Measurements from ENCODE around the gene DIAPH2.

DNA sequence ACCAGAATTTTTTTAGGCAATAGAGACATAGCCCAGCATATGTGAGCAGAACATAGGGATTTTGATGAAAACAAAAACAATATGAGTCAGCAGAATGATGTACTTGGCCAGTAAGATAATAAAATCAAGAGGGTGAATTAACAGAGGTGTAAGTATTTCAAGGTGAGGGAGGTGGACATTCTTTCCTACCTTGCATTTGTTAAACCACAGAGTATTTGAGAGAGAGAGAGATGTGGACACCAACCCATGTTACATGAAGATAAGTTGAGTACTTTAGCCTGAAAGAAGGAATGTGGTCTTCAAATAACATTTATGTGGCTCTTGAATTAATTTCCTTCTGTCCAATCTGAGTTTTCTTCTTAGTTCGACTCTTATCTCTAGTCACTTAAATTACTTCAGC lies 68.6 kb downstream of the DIAPH2 start:
- TF ChIP-seq, protein P1, sequence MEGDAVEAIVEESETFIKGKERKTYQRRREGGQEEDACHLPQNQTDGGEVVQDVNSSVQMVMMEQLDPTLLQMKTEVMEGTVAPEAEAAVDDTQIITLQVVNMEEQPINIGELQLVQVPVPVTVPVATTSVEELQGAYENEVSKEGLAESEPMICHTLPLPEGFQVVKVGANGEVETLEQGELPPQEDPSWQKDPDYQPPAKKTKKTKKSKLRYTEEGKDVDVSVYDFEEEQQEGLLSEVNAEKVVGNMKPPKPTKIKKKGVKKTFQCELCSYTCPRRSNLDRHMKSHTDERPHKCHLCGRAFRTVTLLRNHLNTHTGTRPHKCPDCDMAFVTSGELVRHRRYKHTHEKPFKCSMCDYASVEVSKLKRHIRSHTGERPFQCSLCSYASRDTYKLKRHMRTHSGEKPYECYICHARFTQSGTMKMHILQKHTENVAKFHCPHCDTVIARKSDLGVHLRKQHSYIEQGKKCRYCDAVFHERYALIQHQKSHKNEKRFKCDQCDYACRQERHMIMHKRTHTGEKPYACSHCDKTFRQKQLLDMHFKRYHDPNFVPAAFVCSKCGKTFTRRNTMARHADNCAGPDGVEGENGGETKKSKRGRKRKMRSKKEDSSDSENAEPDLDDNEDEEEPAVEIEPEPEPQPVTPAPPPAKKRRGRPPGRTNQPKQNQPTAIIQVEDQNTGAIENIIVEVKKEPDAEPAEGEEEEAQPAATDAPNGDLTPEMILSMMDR (IDR thresholded peaks at IDR 0.05), result no peak
- no peak for TF ChIP-seq POLR2A (IDR thresholded peaks at IDR 0.05; ENCODE audit: low read depth)
- TF ChIP-seq POLR2AphosphoS5 (IDR thresholded peaks at IDR 0.05), result no peak

Measured in esophagus muscularis mucosa (tissue), 3 donors.